GM19397 (cell line): Measurements from ENCODE around the gene IL12RB2.
"Not testable (repeated sequence)": the region's sequence is repeated elsewhere in the genome, so short reads cannot be mapped to it uniquely, and the experiment has no call there.

ENCODE experiments used
- ATAC-seq: cut with Tn5 transposase; IDR thresholded peaks from one replicate; pipeline ENCODE4 v1.9.1; 2021; ENCODE audit warnings: mild to moderate bottlenecking, moderate library complexity; ENCODE audit not compliant: unreplicated experiment

IL12RB2 gene

DNA sequence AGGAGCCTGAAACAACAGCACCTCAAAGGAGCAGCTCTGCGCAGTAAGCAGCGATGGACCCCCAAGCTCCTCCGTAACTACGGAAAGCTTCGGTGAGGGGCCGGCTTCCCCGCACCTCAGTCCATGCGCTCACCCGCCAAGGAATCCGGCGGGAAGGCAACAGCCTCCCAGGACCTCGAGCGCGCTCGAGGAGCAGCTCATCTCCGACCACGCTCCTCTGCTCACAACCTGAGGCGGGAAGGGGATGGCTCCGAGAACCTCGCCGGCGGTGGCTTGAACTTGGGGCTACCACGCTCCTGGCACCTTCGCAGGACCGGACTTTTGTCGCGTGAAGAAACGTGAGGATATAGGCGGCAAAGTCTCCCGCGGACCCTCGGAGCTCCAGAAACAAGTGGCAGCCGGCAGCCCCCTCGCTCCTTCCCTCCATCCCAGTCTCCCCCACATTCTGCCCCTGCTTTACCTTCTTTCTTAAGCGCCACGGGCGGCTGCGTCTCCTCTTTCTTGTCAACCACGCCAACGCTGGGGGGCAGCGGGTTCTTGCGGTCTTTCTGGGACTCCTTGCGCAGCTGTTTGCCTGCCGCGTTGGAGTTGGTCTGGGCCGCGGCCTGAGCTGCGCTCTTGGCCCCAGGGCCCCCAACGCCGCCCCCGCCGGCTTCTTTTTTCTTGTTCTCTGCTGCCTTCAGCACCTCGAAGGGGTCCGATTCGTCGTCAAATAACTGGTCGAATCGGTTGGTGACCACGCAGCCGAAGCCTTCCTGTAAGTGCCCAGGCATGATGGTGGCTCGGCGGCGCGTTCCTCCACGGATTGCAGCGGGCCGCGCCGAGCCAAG lies 122.1 kb downstream of the IL12RB2 start:
- ATAC-seq = peak; percentile 6

DNA sequence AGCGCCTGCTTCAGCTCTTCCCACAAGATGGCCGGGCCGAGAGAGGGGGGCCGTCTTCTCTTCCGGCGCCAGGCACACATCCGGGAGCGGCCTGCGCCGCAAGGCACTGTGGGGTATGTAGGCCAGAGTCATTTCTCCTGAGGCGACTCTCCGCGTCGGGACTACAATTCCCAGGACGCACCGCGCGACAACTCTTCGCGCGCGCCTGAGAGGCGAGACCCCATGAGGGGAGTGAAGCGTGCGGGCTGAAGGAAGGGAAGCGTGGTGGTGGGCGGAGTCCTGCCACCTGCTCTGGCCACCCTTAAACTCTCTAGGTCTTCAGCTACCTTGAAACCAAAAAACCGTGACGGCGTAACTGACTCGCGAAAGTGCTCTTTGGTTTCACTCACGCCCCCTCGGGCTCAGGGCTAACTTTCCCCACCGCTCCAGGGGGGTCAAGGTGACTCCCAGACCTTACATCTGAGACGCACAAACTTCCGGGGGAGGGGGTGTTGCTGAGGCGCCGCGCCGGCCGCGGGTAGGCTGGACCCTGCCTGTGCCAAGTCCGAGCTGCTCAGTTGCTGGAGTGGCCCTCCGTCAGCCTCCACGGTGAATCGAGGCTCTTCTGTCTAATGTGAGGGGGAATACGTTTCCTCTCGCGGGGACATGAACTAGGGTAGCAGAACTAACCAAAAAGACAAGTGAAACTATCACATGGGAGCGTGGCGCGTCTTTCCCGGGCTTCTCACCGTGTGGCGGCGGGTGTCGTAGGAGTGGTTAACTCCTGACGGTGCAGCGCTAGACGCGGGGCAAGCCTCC lies 122.9 kb downstream of the IL12RB2 start, which contains the start of gene SERBP1:
Gene SERBP1, minus strand, starts transcription at position 45 of the 798 bp plus-strand sequence. CDS start 102 bp downstream, outside the sequence.
- ATAC-seq = peak; percentile 87

DNA sequence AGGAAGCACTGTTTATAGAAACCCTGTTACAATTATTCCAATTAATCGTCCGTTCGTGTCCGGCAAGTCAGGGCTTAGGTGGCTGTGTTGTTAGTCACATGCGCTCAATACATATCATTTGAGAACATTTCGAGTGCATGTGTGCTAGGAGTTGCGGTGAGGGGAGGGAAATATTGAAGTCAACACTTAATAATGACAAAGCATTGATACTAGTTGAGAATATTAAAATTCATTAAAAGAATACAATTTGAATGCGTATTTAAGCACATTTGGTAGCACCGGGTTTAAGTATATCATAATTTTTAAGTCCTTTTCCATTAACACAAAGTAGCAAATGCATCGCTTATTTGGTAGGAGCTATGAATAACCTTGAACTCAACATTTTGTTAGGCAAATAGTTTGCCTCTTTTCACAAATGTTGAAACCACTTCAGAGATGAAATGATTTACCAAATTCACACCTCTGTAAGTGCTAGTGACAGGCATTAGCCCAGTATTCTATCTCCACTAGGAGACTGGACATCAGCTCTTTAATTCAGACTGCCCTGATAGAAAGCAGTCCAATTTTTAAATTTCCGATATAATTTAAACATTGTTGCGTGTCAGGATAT lies 123.6 kb downstream of the IL12RB2 start:
- no peak for ATAC-seq

DNA sequence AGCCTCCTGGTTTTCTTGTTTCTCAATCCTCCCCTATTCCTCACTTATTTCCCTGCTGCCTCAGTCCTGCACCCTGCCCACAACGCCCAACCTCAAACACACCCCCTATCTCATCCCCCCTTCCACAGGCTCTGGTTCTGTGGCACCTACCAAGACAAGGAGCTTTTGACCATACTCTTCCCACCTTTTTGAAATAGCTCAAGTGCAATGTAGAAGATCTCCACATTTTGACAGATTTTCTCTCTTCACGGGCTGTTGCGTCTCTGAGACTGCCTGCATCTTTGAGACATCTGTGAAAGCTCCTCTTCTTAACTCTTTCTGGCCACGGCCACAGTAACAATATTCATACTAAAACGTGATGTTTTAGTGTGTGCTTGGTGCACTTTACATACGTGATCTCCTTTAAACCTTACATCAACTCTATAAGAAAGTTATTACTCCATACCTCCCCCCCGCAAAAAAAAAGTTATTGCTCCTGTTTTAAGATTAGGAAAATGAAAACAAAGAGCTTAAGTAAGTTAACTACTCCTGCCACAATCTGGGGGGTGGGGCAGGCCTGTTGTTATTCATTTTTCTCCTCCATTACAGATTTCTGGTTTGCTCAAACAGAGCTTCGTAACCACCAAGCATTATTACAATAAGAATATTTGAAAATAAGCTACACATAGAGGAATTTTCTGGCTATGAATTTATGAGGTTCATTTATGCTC lies 124.4 kb downstream of the IL12RB2 start:
- no peak for ATAC-seq

DNA sequence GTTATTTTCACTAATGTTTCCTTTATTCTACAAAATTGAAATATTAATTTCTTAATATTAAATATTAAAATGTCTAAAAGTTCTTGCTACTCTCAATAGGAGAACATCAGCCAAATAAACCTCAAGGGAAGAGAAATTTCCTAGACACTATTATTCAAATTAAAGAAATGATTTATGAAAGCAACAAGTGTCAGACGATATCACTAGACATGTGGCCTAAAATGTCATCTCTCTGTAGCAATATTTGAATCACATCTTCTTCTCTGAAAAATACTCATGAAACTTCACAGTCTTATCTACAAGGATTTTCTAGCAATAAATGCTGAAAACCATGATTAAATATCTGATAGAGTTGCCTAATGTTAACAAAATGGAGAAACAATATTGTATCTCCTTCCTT lies 125.1 kb downstream of the IL12RB2 start:
- ATAC-seq = no peak

DNA sequence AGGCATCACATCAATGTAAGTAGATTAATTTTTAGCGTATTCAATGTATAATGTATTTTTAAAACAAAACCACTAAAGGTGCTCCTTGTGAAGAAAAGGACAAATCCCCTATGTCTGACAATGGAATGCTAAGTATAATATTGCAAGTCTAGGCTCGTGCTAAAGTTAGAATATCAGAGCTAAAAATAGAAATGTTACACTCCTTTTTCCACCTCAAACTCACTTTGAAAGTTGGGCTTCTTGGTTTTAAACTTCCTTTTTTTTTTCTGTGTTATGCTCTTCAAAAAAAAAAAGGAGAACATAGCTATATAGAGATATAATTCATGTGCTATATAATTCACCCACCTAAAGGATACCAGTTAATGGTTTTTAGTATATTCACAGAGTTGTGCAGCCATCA lies 126.2 kb downstream of the IL12RB2 start:
- no peak for ATAC-seq

DNA sequence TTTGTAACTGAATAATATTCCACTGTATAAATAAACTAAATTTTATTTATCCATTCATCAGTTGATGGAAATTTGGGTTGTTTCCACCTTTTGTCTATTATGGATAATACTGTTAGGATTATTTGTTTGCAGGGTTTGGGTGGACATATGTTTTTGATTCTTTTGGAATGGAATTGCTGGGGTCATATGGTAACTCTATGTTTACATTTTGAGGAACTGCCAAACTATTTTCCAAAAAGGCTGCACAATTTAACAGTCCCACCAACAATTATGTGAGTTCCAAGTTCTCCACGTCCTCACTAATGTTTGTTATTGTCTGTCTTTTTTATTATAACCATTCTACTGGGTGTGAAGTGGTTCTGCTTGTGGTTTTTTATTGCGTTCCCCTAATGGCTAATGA lies 126.8 kb downstream of the IL12RB2 start:
- ATAC-seq = no peak

DNA sequence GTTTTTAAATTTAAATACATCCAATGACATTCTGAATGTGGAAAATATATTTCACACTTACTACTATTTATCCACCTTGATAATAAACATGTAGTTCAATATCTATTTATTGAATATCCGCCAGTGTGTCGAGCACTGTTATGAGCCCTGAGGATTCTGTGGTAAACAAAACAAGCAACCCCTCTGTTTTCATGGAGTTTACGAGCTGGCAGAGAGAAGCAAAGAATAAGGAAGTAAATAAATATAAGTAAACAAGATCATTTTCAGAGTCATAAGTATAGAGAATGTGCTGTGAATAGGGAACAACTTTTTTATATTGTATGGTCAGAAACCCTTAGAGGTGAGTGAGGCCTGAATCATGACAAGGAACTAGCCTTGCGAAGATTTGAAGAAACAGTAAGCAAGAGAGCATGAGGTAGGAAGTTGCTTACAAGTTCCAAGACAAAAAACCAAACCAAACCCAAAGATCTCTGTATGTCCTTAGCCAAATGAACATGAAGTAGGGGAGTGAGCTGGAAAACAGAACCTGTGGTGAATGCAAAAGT lies 128.9 kb downstream of the IL12RB2 start:
- ATAC-seq = no peak

DNA sequence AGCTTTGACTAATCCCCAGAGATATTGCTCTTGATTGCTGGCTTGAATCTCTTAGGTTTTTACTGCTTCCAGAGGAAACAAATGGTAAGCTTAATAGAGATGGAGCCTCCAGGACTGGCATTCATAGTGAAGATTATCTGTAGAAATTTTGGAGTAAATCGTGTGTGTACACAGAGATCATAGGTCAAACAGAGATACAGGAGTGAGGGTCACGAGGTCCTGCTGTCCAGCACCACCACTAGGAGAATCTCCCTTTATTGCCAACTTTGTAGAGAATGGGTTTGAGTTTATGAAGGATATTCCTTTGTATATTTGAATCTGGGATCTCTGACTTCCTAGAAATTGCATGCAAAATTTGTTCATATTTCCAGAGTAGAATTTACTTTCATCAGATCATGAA lies 130.3 kb downstream of the IL12RB2 start:
- no peak for ATAC-seq

DNA sequence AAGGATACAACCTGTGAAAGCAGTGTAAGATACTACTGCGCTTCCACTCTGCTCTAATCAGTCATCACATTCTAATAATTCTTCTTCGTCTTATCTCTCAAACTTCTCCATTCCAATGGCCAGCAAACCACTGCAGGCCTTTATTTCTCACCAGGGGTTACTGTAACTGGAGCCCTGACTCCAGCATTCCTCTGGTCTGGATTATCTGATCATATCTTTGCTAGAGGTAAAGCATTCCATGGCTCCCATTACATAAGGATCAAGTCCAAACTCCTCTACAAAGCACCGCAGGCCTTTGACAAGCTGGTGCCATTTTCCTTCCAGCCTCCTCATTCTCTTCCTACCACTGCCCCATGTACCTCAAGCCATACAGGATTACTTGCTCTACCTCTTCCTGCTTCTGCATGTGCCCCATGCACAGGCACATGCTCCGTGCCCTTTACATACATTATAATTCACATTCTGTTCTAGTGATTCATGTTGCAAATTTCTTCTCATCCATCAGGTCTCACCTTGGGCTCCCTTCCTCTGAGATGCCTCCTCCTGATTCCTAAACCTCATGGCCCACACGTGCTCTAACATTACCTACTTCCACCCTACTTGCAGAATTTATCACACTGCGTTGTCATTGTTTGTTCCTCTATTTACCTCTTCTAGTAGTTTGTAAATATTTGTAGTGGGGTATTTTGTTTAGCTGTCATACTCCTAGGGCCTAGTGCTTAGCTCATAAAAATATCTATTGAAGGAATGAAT lies 131.8 kb downstream of the IL12RB2 start:
- no peak for ATAC-seq

DNA sequence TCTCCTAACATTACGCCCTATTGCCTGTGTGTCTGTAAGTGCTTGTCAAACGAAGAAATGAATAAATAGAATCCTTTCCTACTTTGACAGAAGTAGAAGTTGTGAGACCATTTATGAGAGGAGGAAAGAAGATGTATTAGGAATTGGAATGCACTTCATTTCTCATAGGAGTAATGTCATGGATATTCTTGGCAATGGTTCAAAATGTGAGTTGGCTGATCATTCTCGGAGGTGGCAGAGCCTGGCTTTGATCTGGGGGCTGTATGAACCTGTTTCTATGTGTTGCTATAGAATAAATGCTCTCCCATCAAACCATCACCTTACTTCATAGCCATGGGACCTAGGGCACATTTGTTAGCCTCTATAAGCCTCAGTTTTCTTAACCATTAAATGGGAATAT lies 132.7 kb downstream of the IL12RB2 start:
- ATAC-seq = no peak

DNA sequence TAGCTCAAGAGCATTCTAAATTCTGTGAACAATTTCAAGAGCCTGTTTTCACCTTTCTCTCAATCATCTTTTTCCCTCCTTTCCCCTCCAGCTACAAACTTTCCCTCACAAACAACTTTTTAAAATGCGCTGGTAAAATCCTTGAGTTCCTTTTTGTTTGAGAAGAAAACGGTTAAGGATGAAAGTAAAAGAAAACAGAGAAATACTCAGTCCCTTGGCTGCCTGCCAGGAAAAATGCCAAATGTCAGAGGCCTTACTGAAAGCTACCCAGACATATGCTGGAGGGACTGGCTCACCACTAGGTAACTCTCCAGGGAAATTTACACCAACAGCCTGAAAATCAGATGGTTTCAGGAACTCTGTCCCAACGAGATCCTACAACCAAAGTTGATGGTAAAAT lies 133.5 kb downstream of the IL12RB2 start:
- ATAC-seq = peak; percentile 59

DNA sequence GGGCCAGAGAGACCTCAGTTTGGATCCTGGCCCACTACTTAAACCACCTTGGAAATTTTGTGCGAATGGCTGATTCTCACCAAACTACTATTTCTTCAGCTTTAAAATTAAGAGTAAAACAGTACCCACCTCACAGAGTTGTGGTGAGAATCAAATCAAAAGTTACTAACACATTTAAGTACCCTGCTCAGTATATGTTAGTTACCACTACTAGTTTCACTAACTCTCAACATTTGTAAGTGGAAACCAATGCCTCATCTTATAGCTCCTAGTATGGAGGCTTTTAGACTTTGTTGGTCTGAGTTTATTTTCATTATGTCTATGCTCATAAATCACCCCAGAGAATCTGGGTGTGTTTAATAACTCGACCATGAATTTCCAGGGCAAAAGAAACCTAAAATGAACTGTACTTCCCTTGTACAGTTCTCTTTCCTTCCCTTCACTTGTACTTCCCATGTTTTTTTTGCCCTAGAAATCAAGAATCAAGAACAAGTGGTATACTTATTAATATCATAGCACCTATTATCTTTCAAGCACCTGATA lies 134.1 kb downstream of the IL12RB2 start:
- no peak for ATAC-seq

DNA sequence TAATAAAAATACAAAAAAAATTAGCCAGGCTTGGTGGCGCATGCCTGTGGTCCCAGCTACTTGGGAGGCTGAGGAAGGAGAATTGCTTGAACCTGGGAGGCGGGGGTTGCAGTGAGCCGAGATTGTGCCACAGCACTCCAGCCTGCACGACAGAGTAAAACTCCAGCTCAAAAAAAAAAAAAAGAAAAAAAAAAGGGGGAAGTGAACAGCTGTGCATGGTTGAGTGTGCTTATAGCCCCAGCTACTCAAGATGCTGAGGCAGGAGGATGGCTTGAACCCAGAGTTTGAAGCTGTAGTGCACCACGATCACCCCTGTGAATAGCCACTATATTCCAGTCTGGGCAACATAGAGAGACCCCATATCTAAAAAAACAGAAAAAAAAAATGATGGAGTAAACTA lies 138.3 kb downstream of the IL12RB2 start:
- ATAC-seq = not testable (repeated sequence)
